ENCODE data around the gene CGAS. TPM values are rescaled to one million over a fixed set of nuclear protein-coding genes. Genes with fewer than 3 reads are reported as not detected.
A peak's percentile ranks its signal among the peaks of the same experiment; 100 is the strongest.
"Not testable (repeated sequence)": the region's sequence is repeated elsewhere in the genome, so short reads cannot be mapped to it uniquely, and the experiment has no call there.

The CGAS gene
- total RNA-seq, 1 donor from 2014 or later, result 1.7 TPM

GRCh38 chr6:73389854-73390253 lies 62.2 kb downstream of the CGAS start:
- Mint-ChIP-seq H3K4me3 (ENCODE audit: unreplicated experiment) (no peak overlapping the region), H3K27me3 (ENCODE audit: low read depth) (no peaks in the 10 kb centered on the region), H3K4me1 (ENCODE audit: low read depth) (peaks cover 12% of the 10 kb centered on the region), H3K36me3 (ENCODE audit: low read depth) (no peaks in the 10 kb centered on the region), H3K9me3 (ENCODE audit: low read depth) (no peaks in the 10 kb centered on the region), H3K27ac (ENCODE audit: unreplicated experiment) (no peak overlapping the region)
- no peak for DNase-seq (ENCODE audit: low spot score)
- TF ChIP-seq CTCF (IDR thresholded peaks at IDR 0.05), result no peak

- H3K27ac Mint-ChIP-seq (ENCODE audit: unreplicated experiment), result peak overlapping the region; percentile 63
Observed at GRCh38 chr6:73388800-73389512, 63.1 kb downstream of the CGAS start.

GRCh38 chr6:73388433-73388799 lies 63.7 kb downstream of the CGAS start:
- DNase-seq (ENCODE audit: low spot score), result no peak
- no peaks in the 10 kb centered on the region for H3K36me3 Mint-ChIP-seq (ENCODE audit: low read depth)
- TF ChIP-seq CTCF (IDR thresholded peaks at IDR 0.05), result no peak
- H3K27me3 Mint-ChIP-seq (ENCODE audit: low read depth), result no peaks in the 10 kb centered on the region
- H3K27ac Mint-ChIP-seq (ENCODE audit: unreplicated experiment), result peak overlapping the region; percentile 63
- H3K9me3 Mint-ChIP-seq (ENCODE audit: low read depth), result no peaks in the 10 kb centered on the region
- H3K4me3 Mint-ChIP-seq (ENCODE audit: unreplicated experiment), result peak overlapping the region; percentile 84
- H3K4me1 Mint-ChIP-seq (ENCODE audit: low read depth), result peaks cover 12% of the 10 kb centered on the region

More at GRCh38 chr6:73388800-73389512, 63.1 kb downstream of the CGAS start:
- Mint-ChIP-seq H3K4me3 (ENCODE audit: unreplicated experiment) (peak overlapping the region; percentile 84), H3K9me3 (ENCODE audit: low read depth) (no peaks in the 10 kb centered on the region), H3K27me3 (ENCODE audit: low read depth) (no peaks in the 10 kb centered on the region), H3K36me3 (ENCODE audit: low read depth) (no peaks in the 10 kb centered on the region), H3K4me1 (ENCODE audit: low read depth) (peaks cover 12% of the 10 kb centered on the region)
- no peak for DNase-seq (ENCODE audit: low spot score)
- peak; percentile 87 for TF ChIP-seq CTCF (IDR thresholded peaks at IDR 0.05)

GRCh38 chr6:73382462-73383113 lies 69.5 kb downstream of the CGAS start:
- H3K4me3 Mint-ChIP-seq (ENCODE audit: unreplicated experiment), result no peak overlapping the region
- H3K27me3 Mint-ChIP-seq (ENCODE audit: low read depth), result no peaks in the 10 kb centered on the region
- no peaks in the 10 kb centered on the region for H3K9me3 Mint-ChIP-seq (ENCODE audit: low read depth)
- no peak overlapping the region for H3K27ac Mint-ChIP-seq (ENCODE audit: unreplicated experiment)
- no peaks in the 10 kb centered on the region for H3K36me3 Mint-ChIP-seq (ENCODE audit: low read depth)
- DNase-seq (ENCODE audit: low spot score), result no peak
- no peak for TF ChIP-seq CTCF (IDR thresholded peaks at IDR 0.05)
- H3K4me1 Mint-ChIP-seq (ENCODE audit: low read depth), result no peaks in the 10 kb centered on the region

- H3K27ac Mint-ChIP-seq (ENCODE audit: unreplicated experiment); H3K36me3 Mint-ChIP-seq (ENCODE audit: low read depth); H3K4me3 Mint-ChIP-seq (ENCODE audit: unreplicated experiment); H3K27me3 Mint-ChIP-seq (ENCODE audit: low read depth); H3K4me1 Mint-ChIP-seq (ENCODE audit: low read depth); DNase-seq (ENCODE audit: low spot score); H3K9me3 Mint-ChIP-seq (ENCODE audit: low read depth): not testable (repeated sequence)
Observed at GRCh38 chr6:73381531-73381930, 70.6 kb downstream of the CGAS start.
